Liver (tissue), 2 donors: ENCODE results near the gene SERP1.

Experiments
- TF ChIP-seq, protein P1 (sequence below): fragments of 150-350 bp; IDR thresholded peaks from 2 replicates; pipeline ENCODE4 v1.5.1; 2017; ENCODE audit warnings: improper control_type of control experiment, low read depth, low read length; ENCODE audit not compliant: missing input control
- TF ChIP-seq, protein P2 (sequence below): IDR thresholded peaks from 2 replicates; pipeline ENCODE4 v1.6.1; 2016; ENCODE audit warnings: antibody characterized with exemption
- donor health status: healthy.

DNA sequence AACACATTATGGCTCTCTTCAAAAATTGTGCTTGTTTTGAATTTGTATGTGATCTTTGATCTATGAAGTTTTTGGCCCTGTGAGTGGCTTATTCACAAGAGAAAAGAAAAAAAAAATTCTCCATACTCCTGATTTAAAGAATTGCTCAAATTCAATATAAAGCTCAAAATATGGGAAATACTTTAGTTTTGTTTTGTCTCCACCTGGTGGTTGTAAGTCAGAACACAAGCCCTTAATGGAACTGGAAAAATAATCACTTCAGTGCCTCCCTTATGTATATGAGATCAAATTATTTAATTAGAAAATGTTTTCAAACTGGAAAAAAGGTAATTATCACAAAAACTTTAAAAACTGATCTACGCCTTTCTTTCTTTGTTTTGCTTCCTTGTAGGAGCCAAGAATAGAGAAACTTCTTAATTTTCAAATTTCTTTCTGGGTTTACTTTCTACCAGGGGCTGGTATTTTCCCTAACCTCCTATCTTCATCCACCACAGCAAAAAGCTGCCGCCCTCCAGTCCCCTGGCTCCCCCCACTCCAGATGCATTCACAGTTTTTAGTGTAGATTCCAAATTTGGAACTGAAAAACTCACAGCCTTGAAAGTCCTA, 50.6 kb downstream of the SERP1 start:
- TF ChIP-seq, protein P1, sequence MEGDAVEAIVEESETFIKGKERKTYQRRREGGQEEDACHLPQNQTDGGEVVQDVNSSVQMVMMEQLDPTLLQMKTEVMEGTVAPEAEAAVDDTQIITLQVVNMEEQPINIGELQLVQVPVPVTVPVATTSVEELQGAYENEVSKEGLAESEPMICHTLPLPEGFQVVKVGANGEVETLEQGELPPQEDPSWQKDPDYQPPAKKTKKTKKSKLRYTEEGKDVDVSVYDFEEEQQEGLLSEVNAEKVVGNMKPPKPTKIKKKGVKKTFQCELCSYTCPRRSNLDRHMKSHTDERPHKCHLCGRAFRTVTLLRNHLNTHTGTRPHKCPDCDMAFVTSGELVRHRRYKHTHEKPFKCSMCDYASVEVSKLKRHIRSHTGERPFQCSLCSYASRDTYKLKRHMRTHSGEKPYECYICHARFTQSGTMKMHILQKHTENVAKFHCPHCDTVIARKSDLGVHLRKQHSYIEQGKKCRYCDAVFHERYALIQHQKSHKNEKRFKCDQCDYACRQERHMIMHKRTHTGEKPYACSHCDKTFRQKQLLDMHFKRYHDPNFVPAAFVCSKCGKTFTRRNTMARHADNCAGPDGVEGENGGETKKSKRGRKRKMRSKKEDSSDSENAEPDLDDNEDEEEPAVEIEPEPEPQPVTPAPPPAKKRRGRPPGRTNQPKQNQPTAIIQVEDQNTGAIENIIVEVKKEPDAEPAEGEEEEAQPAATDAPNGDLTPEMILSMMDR: peak; percentile 85
- TF ChIP-seq, protein P2, sequence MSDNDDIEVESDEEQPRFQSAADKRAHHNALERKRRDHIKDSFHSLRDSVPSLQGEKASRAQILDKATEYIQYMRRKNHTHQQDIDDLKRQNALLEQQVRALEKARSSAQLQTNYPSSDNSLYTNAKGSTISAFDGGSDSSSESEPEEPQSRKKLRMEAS: no peak
